GM18499 (cell line): ENCODE measurements around the gene SLC5A6.

ENCODE experiments used
- ATAC-seq: cut with Tn5 transposase; IDR thresholded peaks from one replicate; pipeline ENCODE4 v1.9.1; 2021; ENCODE audit warnings: moderate number of reproducible peaks; ENCODE audit not compliant: insufficient read depth, unreplicated experiment

Gene SLC5A6

DNA sequence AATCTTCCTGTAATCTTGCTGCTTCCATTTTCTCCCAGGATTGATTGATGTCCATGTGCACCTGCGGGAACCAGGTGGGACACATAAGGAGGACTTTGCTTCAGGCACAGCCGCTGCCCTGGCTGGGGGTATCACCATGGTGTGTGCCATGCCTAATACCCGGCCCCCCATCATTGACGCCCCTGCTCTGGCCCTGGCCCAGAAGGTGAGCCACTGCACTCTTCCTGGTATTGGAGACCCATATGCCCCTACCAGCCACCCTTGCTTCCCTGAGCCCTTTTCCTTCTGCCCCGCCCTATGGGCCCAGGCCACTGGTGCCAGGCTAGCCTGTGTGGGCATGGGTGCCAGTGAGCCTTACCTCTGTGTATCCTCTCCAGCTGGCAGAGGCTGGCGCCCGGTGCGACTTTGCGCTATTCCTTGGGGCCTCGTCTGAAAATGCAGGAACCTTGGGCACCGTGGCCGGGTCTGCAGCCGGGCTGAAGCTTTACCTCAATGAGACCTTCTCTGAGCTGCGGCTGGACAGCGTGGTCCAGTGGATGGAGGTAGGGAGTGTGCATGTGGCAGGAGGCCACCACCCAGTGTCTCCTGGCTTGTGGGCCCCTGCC, 25.4 kb upstream of the SLC5A6 start:
- no peak for ATAC-seq

DNA sequence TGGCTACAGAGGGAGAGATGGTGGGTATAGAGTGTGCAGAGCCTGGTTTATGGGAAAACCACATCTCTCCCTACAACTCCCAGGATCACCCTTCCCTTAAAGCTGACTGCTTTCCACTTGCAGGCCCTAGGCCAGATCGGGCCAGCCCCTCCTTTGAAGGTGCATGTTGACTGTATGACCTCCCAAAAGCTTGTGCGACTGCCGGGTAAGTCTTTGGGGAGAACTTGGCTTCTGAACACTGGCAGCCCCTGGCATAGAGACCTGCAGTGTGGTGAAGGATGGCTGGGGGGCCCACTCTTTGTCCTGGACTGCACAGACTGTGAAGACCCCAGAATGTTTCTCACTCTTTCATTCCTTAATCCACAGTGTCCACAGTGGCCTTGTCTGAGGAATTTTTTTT, 24.6 kb upstream of the SLC5A6 start:
- ATAC-seq = no peak

DNA sequence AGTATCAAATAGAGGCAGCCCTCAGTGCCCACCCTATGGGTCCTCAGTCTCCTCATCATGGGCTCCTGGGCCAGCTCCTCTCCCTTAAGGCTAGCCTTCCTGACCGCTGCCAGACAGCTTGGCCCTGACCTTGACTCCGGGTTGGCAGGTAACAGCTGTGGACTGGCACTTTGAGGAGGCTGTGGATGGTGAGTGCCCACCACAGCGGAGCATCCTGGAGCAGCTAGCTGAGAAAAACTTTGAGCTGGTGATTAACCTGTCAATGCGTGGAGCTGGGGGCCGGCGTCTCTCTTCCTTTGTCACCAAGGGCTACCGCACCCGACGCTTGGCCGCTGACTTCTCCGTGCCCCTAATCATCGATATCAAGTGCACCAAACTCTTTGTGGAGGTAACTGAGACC, 24.1 kb upstream of the SLC5A6 start:
- no peak for ATAC-seq

DNA sequence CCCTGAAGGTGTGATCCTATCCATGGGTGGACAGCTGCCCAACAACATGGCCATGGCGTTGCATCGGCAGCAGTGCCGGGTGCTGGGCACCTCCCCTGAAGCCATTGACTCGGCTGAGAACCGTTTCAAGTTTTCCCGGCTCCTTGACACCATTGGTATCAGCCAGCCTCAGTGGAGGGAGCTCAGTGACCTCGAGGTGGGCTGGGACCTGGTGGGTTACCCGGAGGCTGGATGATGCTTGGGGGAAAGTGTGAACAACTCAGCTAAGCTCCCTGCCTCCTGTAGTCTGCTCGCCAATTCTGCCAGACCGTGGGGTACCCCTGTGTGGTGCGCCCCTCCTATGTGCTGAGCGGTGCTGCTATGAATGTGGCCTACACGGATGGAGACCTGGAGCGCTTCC, 21.3 kb upstream of the SLC5A6 start:
- no peak for ATAC-seq

DNA sequence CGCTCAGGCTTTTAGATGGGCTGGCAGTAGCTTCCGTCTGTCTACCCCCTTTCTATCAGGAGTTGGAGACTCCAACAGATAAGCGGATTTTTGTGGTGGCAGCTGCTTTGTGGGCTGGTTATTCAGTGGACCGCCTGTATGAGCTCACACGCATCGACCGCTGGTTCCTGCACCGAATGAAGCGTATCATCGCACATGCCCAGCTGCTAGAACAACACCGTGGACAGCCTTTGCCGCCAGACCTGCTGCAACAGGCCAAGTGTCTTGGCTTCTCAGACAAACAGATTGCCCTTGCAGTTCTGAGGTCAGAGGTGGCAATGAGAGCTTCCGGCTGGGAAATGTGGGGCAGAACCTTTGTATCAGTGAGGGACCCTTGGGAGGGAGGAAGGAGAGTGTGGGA, 19.9 kb upstream of the SLC5A6 start:
- ATAC-seq = no peak

DNA sequence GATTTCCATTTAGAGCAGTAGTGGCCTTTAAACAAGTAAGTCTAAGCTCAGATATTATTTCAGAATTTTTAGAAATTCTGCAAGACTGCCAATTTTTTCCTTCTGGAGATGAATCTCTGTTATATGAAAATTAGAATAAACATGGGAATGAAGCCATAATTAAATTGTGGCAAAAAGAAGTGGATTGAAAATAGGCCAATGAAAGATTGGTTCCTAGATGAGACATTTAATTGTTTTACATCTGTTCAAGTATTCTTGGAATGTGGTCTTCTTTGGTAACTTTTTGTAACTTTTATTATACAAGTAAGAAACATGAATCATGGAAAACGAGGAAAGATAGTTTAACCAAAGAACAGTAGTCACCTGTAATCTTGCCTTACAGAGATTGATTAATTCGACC, 15.4 kb upstream of the SLC5A6 start:
- ATAC-seq = no peak

DNA sequence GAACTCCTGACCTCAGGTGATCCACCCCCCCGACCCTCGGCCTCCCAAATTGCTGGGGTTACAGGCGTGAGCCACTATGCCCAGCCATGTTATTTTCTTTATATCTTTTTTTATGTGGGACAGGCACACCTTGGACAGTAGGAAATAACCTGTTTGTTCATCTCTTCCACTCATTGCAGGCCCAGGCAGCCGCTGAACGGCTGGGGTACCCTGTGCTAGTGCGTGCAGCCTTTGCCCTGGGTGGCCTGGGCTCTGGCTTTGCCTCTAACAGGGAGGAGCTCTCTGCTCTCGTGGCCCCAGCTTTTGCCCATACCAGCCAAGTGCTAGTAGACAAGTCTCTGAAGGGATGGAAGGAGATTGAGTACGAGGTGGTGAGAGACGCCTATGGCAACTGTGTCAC, 13.5 kb upstream of the SLC5A6 start:
- ATAC-seq = no peak

DNA sequence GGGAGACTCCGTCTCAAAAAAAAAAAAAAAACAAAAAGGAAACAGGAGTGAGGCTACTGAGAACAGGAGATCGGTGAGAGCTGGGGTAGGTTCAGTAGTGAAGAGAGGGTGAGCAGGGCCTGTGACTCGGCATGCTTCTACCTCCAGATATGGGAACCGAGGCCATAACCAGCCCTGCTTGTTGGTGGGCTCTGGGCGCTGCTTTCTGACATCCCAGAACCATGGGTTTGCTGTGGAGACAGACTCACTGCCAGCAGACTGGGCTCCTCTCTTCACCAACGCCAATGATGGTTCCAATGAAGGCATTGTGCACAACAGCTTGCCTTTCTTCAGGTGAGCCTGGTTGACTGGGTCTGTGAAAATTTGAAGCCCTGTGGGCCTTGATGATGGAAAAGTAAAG, 11.3 kb upstream of the SLC5A6 start:
- ATAC-seq = no peak

DNA sequence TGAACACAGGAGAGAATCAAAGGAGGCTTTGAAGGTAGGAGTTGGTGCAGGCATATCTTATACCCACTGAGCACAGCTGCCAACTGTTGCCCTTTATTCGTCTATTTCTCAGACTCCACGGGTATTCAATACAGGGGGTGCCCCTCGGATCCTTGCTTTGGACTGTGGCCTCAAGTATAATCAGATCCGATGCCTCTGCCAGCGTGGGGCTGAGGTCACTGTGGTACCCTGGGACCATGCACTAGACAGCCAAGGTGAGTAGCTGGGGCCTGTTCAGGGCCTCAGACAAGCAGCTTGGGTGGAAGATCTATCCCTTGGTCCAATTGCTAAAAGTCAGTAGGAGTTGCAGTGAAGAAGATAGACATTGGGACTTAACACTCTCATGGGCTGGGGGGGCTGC, 10.3 kb upstream of the SLC5A6 start:
- no peak for ATAC-seq

DNA sequence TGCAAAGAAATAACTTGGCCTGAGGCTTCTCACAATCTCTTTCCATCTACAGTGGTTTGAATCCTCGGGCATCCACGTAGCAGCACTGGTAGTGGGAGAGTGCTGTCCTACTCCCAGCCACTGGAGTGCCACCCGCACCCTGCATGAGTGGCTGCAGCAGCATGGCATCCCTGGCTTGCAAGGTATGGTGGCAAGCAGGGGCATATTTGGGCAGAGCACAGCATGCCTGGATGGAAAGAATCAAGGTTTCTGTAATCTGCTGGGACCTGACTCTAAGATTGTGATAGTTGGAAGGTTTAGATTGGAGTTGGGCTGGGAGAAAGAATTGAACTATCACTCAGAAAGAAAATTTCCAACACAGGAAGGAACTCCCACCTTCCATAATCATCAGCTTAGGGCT, 9.1 kb upstream of the SLC5A6 start:
- ATAC-seq = no peak

DNA sequence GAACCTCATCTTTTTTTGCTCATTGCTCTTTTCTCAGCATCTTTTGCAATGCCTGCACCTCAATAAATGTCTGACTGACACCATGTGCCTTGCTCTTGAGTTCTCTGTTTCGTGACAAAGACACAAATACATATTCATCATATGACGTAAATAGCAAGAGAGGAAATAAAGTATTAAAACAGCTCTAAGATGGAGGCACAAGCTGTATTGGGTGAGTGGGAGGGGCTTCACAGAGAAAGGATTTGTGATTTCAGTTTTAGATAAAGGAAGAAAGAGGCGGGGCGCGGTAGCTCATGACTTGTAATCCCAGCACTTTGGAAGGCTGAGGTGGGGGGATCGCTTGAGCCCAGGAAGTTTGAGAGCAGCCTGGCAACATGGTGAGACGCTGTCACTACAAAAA, 8.0 kb upstream of the SLC5A6 start:
- no peak for ATAC-seq

DNA sequence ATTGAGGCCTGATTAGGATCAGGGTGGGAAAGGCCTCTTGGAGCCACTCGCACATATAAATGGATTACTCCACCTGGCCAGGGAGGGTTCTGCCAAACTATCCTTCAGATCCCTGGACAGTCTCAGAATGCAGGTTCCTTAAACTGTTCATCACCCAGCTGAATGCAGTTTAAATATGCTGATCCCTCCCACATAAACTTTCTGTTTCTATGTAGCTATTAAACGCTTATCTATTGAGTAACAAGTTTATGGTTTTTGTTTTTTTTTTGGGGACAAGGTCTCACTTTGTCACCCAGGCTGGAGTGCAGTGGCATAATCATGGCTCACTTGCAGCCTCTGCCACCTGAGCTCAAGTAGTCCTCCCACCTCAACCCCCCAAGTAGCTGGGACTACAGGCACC, 7.0 kb upstream of the SLC5A6 start:
- ATAC-seq = no peak

DNA sequence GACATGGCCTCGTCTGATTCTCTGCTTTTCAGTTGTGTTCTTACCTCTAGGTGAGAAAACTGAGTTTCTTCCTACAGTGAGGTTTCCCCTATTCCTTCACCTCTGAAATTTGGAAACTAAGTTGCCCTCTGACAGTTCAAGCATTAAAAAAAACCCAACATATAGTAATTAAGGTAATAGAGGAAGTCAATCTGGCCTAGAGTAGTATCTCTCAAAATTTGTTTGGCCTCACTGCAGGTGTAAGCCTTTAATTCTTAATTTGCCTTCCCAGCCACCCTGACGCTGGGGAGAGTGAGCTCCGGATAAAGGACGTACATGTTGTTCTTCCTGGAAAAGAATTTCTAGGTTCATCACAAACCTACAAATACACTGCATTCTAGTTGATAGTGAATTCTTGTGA, 6.5 kb upstream of the SLC5A6 start:
- ATAC-seq = no peak

DNA sequence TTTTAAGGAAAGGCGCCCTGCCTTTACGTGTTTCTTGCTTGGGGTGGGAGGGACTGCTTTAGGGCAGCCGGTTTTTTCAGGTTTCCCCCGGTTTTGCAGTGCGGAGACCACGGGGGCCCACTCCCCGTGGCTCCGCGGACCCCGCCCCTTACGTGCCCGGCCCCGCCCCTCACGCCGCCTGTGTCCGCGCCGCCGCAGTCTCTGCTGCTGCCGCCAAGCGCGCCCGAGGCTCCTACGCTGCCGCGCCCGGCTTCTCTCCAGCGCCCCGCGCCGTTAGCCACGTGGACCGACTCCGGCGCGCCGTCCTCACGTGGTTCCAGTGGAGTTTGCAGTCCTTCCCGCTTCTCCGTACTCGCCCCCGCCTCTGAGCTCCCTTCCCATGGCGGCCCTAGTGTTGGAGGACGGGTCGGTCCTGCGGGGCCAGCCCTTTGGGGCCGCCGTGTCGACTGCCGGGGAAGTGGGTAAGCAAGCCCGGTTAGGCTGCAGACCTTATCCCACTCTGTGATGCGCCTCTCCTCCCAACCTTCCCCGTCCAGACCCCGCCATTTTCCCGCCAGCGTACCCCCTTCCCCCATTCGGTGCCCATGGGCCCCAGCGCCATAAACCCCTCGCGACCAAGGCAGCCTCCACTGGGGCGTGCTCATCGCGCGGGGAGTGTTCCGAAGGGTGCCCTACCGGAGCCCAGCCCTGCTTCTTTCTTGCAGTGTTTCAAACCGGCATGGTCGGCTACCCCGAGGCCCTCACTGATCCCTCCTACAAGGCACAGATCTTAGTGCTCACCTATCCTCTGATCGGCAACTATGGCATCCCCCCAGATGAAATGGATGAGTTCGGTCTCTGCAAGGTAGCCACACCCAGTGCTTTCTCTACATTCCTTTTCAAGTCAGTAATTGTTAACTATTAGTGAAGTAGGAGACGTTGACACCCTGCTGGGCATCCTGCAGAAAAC, 5.4 kb upstream of the SLC5A6 start, which contains the start of gene CAD:
CAD (plus strand) TSS at position 197 of the 949 bp plus-strand sequence; CDS start at position 380, 183 bp downstream.
- ATAC-seq = no peak

DNA sequence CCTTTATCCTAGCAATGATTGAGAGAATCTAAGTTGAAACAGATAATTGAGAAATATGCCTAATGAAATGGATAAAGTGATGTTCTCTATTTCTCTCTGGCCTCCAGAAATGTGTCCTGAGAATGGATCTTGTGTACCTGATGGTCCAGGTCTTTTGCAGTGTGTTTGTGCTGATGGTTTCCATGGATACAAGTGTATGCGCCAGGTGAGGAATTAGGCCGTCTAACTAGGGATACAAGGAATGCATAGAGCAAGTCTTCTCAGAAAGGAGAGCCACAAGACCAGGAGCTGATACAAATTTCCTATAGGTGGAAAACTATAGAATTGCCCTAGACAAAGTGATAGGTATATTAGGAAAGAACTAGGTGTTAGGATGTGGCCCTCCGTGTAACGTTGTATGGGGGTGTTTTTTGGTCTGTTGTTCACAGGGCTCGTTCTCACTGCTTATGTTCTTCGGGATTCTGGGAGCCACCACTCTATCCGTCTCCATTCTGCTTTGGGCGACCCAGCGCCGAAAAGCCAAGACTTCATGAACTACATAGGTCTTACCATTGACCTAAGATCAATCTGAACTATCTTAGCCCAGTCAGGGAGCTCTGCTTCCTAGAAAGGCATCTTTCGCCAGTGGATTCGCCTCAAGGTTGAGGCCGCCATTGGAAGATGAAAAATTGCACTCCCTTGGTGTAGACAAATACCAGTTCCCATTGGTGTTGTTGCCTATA, 4.5 kb upstream of the SLC5A6 start:
- no peak for ATAC-seq

DNA sequence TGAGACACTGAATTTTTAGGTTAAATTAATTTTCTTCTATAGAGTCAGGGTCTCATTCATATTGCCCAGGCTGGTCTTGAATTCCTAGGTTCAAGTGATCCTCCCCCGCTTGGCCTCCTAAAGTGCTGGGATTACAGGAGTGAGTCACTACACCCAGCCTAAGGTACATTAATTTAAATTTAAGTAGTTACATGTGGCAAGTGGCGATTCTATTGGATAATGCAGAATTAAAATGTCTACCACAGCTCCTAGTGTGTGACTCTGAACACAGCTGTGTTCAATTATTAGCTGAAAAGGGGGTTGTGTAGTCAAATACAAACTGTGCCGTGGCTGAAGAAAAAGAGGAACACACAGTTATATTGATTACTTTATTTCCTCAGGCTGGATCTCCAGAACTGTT, 2.9 kb upstream of the SLC5A6 start:
- ATAC-seq = no peak

DNA sequence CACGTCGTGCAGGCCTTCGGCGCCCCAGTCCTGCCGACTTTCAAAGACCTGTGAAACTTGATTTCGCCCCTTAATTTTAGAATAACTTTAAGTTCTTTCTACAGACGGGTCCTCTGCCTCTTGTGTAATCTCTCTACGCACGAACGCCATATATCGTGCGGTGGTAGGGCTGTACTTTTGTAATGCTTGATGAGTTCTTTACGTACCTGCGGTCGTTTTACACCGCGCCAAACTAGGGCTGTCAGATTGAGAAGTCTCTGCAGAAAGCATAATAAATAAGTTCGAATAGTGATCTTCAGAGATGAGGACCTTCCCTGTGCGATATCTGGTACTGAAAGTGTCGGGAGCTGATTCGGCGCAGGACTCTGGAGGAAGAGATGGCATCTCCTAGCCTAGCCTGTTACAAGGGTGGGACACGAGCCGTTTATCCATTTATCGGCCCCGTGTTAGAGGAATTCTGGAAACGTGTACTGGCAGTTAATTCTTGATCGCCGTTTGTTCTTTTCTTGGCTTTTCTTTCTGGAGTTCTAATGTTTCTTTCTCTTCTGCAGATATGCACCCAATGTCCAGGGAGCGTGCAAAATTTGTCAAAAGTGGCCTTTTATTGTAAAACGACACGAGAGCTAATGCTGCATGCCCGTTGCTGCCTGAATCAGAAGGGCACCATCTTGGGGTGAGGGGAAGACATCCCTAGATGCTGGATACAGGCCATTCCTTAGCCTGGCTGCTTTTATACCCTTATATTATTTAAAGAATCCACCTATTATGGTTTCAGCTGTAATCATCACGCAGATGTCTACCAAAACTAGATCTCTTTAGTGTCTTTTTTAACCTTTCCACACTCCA, 781 bp upstream of the SLC5A6 start:
- no peak for ATAC-seq

DNA sequence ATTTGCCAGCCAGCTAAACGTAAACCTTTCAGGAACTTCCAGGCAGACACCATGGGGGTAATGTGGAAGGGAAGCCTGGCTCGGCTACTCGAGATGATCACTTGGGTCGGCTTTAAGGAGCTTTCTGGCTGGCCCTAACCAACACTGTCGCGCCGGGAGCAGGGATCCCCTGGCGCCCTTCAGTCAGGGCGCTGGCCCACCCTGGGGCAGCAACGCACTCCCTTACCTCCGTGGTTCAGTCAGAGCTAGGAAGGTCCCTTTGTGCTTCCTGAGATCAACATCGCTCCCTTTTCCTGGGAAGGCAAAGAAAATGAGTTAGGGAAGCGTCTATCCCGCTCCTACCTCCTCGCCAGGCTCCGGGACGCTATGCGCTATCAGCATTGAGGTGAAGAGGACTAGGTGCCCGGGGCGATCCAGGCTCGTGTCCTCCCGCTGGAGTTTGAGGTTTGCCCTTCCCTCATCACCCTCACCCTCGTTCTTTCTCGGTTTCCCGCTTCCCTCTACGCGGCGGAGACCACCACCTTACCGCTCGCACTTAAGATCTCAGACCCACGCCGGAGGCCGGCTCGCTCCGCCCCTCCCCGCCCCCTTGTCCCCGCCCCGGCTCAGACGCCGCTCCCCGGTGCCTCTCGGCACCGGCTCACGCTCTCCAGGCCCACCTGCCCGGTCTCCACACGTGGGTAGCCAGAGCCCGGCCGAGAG, 676 bp downstream of the SLC5A6 start:
- no peak for ATAC-seq

DNA sequence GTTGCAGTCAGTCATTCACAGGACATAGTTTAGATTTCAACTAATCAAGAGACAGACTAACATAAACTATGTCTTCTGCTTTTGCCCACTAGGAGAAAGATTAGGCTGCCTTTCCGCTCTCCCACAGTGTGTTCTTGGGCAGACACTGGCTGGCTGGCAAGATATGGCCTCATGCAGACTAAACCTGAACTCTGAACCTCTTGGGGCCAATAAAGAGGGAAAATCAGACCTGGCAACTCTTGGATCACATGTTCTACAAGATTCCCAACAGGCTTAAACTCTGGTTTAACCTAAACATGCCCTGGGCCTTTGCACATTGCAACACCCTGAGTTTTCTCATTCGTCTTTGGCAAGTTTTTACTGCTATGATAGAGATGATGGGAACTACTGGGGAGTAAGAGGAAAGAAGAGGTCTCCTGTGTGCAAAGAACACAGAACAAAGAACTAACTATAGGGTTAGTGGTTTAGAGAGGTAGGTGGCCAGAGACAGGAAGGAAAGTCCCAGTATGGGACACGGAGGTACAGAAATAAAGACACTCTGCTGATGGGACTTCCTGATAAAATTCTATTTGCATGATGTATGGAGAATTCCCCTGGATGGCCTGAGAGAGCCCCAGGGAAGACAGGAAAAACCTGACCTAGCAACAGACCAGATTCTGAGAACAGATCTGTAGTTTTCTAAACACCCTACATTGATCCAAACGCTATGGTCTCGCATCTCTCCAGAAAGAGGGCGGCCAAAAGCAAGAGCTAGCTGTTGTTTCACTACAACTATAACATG, 2.3 kb downstream of the SLC5A6 start:
- no peak for ATAC-seq
